HK-2 (cell line): Measurements from ENCODE around the gene SIGLEC9.
"Not testable (repeated sequence)": the region's sequence is repeated elsewhere in the genome, so short reads cannot be mapped to it uniquely, and the experiment has no call there.

ENCODE experiments used
- DNase-seq: peaks from one replicate; pipeline ENCODE4 v3.0.0-alpha.2; 2018; ENCODE audit not compliant: unreplicated experiment

SIGLEC9 gene

DNA sequence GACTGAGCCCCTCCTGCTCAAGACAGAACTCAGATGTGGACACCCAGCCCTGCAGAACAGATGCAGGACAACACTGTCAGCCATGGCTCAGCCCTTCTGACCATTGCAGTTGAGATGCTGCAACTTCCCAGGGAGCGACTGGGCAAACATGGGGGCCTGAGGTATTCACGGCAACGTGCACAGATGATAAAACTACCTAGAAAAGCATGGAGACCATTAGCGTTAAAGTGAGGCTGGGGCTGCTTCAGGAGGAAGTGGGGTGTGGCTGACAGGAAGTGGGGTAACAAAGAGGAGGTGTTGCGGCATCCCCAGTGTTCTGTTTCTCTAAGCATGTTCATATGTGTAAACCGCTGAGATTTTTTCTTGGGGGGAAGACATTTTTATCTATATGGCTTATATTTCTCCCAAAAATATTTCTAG is 1.3 kb upstream of the SIGLEC9 start:
- no peak for DNase-seq

DNA sequence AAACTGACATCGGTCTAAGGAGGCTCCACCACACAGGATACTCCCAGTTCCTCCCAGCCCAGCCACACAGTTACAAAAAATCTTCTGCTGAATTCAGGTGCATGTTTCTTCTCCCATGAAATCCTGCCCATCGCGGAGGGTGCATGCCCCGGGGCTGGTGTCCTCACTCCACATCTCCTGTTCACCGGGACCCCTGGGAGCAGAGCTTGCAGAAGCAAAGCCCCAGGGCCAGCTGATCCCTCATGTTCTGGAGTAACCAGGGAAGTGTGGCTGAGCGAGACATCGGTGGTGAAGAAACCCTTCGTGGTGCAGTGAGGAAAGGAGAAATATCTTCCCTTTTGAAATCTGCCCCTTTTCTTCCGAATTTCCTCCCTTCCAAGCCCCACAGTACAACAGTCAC is 904 bp upstream of the SIGLEC9 start:
- no peak for DNase-seq

DNA sequence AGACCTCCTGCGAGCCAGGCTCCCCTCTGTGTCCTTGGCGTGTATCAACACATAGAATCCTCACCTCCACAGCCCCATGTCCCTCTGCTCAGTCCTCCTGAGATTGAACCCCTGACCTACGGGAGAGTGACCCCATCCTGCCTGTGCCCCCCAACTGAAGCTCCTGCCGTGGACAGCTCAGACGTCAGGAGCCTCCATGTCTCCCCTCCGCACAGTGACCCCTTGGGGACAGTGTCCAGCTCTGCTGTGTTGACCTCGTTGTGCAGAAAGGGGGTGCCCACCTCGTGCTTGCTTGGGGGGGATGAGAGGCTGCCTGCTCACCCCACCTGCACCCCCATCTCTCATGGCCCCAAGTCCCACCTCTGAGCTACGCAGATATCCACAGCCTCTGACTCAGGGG is 490 bp upstream of the SIGLEC9 start:
- no peak for DNase-seq

DNA sequence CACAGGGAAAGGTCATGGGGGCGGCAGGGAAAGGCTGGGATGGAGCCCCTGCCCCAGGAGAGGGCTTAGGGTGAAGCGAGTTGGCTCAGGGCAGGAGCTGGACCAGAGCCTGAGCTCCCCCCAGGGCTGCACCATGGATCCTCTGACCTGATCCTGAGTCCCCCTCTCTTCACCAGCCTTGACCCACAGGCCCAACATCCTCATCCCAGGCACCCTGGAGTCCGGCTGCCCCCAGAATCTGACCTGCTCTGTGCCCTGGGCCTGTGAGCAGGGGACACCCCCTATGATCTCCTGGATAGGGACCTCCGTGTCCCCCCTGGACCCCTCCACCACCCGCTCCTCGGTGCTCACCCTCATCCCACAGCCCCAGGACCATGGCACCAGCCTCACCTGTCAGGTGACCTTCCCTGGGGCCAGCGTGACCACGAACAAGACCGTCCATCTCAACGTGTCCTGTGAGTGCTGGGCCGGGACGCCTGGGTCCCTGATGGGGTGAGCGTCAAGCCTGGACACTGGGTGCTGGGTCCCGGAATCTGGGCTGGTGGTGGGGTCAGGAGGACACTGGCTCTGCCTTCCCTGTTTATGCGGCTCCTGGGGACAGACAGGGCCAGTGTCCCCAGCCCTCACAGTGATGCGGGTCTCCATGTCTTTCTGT is 842 bp downstream of the SIGLEC9 start:
- DNase-seq: no peak

DNA sequence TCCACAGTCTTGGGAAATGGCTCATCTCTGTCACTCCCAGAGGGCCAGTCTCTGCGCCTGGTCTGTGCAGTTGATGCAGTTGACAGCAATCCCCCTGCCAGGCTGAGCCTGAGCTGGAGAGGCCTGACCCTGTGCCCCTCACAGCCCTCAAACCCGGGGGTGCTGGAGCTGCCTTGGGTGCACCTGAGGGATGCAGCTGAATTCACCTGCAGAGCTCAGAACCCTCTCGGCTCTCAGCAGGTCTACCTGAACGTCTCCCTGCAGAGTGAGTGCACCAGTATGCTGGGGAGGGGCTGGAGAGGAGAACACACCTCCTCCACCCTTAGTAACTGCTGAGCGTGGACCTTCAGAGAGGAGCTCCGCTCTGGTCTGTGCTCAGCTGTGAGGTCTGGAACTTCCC is 2.3 kb downstream of the SIGLEC9 start:
- DNase-seq: no peak

DNA sequence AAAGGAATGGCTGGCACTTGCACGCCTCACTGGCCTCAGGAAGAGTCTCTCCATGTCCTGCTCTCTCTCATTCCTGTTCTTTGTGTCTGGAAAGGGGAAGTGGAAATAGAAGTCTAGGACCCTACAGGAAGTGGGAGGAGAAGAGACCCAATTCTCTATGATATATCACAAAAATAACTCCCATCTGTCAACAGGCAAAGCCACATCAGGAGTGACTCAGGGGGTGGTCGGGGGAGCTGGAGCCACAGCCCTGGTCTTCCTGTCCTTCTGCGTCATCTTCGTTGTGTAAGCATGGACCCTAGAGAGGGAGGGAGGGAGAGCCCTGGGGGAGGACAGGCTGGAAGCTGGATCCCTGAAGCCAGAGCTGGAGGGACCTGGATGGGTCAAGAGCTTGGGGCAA is 3.0 kb downstream of the SIGLEC9 start:
- no peak for DNase-seq

DNA sequence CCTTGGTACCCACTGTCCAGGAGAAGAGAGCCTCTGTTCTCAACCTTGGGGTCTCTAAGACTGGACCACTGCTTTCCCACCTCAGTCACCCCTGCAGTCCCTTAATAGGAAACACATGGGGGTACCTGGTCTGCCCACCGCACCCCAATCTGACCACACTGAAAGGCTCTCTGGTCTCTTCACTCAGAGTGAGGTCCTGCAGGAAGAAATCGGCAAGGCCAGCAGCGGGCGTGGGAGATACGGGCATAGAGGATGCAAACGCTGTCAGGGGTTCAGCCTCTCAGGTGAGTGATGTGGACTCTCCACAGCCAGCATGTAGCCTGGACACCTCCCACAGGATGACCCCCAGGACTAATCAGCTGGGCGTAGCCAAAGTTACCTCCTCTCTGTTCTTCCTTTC is 3.5 kb downstream of the SIGLEC9 start:
- DNase-seq: no peak

DNA sequence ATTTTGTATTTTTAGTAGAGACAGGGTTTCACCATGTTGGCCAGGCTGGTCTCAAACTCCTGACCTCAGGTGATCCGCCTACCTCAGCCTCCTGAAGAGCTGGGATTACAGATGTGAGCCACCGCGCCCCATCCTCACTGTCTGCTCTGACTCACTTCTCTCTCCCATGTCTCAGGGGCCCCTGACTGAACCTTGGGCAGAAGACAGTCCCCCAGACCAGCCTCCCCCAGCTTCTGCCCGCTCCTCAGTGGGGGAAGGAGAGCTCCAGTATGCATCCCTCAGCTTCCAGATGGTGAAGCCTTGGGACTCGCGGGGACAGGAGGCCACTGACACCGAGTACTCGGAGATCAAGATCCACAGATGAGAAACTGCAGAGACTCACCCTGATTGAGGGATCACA is 5.0 kb downstream of the SIGLEC9 start:
- DNase-seq: no peak

DNA sequence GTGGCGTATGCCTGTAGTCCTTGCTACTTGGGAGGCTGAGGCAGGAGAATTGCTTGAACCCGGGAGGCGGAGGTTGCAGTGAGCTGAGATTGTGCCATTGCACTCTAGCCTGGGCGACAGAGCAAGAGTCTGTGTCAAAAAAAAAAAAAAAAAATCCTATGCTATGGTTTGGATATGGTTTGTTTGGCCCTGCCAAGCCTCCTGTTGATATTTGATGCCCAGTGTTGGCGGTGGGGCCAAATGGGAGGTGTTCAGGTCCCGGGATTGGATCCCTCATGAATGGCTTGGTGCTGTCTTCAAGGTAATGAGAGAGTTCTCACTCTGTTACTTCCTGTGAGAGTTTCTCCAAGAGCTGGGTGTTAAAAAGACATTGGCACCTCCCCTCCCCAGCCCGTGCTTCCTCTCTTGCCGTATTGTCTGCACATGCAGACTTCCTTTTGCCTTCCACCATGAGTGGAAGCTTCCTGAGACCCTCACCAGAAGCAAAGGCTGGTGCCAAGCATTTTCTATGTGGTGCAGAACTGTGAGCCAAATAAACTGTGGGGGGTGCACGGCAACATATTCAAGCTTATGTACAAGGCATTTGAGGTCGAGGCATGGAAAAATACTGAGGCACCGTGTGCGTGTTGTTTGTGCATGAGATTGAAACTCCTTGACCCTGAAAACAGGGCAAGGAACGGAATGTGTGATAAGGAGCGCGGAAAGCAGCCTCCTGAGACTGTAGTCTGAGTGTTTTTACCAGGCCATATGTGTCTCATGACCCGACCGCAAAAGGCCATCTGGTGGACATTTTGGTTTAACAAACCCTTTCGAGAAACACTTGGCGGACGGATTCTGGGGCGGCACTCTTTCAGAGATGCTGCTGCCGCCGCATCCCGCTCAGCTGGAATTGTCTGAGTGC is 7.3 kb downstream of the SIGLEC9 start:
- no peak for DNase-seq

DNA sequence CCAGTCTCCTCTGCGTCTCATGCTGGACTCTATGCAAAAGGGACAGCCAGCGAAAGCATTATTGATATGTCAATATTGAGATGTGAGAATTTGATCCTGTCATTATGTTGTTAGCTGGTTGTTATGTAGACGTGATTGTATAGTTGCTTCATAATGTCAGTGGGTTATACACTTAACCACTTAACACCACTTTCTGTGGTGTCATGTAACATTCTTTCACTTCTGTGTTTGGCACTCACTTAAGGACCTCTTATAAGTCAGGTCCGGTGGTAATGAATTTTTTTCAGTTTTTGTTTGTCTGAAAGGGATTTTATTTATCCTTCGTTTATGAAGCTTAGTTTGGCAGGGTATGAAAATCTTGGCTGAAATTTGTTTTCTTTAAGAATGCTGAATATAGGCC is 10.3 kb downstream of the SIGLEC9 start:
- DNase-seq: no peak

DNA sequence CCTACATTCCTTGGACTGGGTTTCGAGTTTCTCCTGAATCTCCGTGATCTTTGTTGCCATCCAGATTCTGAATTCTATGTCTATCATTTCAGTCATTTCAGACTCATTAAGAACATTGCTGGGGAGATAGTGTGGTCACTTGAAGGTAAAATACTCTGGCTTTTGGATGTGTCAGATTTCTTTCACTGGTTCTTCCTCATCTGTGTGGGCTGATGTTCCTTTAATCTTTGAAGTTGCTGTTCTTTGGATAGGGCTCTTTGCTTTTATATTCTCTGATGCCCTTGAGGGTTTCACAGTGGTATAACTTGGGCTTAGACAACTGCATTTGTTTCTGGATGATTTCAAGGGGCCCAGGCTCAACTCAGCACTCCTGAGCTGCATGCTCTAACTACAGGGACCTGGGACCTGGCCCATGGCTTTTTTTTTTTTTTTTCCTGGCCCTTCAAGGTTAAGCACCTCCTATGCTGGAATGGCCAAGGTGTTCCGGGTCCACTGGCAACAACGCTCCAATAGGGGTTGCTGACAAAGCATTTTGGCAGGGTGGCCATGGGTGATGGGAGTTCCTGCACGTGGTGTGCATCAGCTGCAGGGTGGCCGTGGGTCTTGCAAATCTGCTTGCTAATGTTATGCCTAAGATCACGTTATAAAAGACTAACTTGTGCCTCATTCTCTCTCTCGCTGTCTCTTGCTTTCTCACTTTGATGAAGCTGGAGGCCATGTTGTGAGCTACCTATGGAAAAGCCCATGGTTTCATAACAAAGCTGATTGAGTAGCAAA is 11.5 kb downstream of the SIGLEC9 start:
- DNase-seq: no peak

DNA sequence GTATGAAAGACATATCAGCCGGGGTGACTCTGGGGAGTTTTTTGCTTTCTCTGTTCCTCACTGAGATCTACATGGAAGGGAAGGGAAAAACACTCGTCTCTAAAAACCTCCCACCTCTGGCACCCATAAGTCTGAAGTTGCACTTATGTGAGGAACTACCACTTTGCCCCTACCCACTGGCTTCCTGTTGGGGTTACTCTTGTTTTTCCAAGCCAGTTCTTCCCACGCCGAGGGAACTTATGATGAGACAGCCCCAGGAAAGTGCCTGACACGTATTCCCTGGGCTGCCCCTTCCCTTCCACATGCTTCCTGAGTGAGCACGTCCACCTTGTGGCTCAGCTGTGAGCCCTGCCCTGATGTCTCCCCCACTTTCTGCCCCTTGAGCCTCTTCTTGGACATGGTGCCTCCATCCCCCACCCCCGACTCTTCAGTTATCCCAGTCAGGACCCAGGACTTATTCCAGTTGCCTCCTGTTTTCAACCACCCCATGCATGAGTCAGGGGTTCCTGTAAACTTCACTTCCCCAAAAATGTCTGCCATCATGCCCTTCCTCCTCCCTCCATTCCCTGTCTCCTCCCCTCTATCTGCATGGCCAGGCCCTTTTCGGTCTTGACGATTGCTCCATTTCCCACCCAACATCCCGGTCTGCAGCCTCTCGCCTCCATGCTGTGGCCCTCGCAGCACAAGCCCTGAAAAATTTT is 12.3 kb downstream of the SIGLEC9 start:
- DNase-seq: no peak

DNA sequence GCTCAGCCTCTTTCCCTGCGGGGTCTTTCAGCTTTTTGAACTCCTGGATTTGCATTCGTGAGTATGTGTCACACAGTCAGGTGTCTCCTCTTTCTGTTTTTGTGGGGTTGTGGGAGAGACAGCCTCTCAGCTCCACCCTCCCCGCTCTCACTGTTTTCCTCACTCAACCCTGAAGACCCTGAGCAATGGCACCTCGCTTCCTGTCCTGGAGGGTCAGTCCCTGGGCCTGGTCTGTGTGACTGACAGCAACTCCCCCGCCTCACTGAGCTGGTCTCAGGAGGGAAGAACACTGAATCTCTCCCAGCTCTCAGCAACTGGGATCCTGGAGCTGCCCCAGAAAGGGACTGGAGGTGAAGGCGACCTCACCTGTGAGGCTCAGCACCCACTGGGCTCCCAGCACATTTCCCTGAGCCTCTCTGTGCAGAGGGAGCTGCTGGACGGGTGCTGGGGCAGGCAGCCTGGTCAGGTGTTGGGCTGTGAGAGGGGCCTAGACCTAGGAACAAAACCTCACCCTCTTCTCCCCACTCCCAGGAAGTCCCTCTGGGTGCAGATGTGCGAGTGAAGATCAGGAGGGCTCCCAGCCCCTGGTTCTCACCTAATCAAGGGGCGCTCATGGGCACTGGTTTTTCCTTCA is 13.2 kb downstream of the SIGLEC9 start:
- no peak for DNase-seq

DNA sequence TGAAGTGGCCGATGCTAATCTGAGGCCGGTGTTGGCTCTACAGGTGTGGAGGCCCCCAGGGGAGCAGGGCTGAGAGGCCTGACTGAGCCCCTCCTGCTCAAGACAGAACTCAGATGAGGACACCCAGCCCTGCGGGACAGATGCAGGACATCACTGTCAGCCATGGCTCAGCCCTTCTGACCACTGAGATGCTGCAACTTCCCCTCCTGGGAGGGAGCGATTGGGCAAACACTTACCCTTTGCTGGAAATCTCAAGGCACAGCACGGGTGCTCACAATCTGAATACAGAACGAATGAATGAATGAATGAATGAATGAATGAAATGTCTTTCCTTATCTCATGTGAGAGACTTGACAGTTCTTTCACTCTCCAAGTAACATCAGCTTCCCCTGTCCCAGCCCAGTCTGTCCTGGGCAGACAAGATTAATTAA is 13.9 kb downstream of the SIGLEC9 start:
- DNase-seq: no peak

DNA sequence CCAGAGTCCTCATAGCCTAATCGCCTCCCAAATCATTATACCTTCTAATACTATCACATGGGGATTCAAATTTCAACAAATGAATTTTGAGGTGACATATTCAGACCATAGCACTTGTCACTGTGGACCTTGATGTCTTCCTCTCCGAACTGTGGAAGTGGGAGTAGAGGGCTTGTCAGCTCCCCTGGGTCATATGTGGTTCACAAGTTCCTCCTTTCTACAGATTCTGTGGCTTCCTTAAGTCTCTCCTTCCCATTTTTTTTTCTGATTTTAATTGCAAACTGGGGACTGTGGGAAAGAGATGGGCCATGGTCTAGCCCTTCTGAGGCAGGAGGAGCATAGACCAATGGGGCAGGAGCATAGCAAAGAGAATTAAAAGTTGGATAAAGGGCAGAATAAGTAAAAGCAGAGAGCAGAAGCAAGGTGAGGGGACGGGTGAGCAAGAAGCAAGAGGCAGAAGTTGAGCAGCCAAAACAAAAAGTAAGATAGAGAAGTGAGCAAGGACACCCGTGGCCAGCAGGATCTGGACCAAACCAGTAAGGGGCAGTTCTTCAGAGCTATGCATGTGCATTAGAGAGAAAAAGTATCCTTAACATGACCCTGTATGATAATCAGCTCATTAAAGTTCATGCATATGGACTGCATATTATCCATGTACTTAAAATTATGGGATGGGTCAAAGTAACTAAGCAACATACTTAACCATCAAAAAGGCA is 14.8 kb downstream of the SIGLEC9 start:
- no peak for DNase-seq

DNA sequence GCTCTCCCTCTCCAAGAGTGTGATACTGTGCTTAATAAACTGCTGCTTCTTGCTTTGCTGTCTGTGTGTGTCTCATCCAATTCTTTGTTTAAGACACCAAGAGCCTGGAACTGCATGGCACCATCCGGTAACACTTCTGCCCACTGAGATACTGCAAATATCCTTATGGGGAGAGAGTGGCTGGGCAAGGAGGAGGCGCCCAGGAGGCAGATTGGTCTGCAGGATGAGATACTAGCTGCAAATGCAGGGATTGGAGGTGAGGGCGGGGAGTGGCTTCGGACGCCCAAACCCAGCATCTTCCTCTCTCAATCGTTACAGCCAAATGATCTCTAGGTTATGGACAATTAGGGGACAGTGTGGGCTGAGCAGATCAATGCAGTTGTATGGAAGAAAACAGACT is 15.7 kb downstream of the SIGLEC9 start:
- DNase-seq: no peak

DNA sequence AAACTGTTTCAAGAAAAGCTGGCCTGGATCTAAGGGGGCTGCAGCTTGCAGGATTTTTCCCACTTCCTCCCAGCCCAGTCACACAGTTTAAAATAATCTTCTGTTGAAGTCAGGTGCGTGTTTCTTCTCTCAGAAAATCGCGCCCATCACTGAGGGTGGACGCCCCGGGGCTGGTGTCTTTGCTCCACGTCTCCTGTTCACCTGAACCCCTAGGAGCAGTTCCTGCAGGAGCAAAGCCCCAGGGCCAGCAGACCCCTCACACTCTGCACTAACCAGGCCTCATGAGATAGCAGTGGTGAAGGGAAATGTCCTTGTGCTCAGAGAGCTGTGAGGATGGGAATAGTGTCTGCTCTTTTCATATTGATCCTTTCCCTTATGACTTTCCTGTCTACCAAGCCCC is 16.5 kb downstream of the SIGLEC9 start:
- DNase-seq: no peak

DNA sequence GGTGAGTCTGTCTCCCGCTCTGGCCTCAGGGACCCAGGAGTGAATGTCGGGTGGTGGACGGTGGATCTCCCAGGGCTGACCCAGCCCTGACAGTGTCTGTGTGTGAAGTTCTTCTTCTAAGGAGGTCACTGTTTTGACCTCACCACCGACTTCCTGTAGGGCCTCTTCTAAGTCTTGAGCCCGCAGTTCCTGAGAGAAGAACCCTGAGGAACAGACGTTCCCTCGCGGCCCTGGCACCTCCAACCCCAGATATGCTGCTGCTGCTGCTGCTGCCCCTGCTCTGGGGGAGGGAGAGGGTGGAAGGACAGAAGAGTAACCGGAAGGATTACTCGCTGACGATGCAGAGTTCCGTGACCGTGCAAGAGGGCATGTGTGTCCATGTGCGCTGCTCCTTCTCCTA is 17.4 kb downstream of the SIGLEC9 start, which contains the start of gene SIGLEC7:
SIGLEC7 (plus strand) TSS at position 183 of the 400 bp plus-strand sequence; CDS start at position 252, 69 bp downstream.
- no peak for DNase-seq

DNA sequence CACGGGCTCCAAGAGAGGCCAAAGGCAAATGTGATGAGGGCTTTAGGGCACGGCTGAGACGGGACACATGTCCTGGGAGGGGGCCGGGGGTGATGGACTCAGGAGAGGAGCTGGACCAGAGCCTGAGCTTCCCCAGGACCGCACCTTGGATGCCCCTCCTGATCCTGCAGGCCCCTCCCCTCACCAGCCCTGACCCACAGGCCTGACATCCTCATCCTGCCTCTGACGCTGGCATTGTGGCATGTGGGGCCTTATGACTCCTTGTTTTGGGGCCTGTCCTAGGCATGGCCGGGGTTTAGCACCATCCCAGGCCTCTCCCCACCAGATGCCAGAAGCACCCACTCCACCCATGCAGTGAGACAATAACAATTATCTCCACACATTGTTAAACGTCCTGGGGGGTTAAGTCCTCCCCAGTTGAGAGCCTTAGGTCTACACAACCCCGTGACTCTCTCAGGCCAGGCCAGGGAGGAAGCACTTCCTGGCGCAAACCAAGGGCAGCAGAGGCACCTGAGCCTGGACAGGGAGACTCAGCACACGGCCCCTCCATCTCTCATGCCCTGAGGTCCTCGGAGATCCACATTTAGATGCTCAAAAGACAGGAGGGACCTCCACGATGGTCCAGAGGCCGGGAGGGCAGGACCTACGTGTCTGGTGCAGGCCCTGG is 18.2 kb downstream of the SIGLEC9 start:
- not testable (repeated sequence) for DNase-seq

DNA sequence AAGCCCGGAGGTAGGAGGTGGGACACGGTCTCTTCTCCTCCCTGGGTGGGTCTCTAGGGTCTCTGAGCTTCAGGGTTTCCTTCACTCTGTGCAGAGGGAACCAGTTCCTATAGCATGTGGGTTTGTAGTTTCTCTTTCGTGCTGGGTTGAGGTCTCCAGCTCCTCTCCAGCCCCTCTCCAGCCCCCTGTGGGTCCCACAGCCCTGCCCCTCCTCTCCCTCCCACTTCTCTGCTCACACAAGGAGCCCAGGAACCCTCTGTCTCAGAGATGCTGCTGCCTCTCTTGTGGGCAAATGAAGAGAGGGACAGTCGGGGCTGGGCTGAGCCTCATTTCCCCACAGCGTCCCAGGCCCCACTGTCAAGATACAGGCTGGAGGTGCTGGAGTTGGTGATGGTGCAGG is 18.8 kb downstream of the SIGLEC9 start:
- DNase-seq: no peak
